Activated T-helper 9 cell treated with anti-CD3 and anti-CD28 coated beads, Interleukin-2, amount 50 U/mL, for 16 hours (primary cell): ENCODE data around the gene COLEC11.
"Not testable (repeated sequence)": the region's sequence is repeated elsewhere in the genome, so short reads cannot be mapped to it uniquely, and the experiment has no call there.

Experiments used
- DNase-seq: peaks from one replicate; pipeline ENCODE4 v3.0.0-alpha.2; 2020; ENCODE audit warnings: low read depth

The COLEC11 gene

GRCh38 chr2:3594493-3595281, at the start of gene COLEC11:
TSS of gene COLEC11 (plus strand) at chr2:3595112. CDS start at chr2:3604341, 9,229 bp downstream.
- no peak for DNase-seq

- no peak for DNase-seq
Measured at GRCh38 chr2:3545788-3546478, 49.0 kb upstream of the COLEC11 start.

GRCh38 chr2:3547915-3548314, 47.0 kb upstream of the COLEC11 start:
- no peak for DNase-seq

GRCh38 chr2:3553946-3554345, 41.0 kb upstream of the COLEC11 start:
- DNase-seq: no peak

GRCh38 chr2:3557639-3558204, 37.2 kb upstream of the COLEC11 start:
- DNase-seq: no peak

- DNase-seq: peak; percentile 98
Measured at GRCh38 chr2:3558205-3559014, 36.5 kb upstream of the COLEC11 start, which contains the start of gene RNASEH1. TSS of gene RNASEH1 (minus strand) at chr2:3558333. CDS start at chr2:3558260, 73 bp downstream.

GRCh38 chr2:3563521-3563976, 31.4 kb upstream of the COLEC11 start:
- DNase-seq: no peak

GRCh38 chr2:3565117-3565516, 29.8 kb upstream of the COLEC11 start:
- DNase-seq: no peak

- DNase-seq: no peak
Measured at GRCh38 chr2:3566806-3567205, 28.1 kb upstream of the COLEC11 start.

GRCh38 chr2:3569656-3570055, 25.3 kb upstream of the COLEC11 start:
- not testable (repeated sequence) for DNase-seq

- DNase-seq: no peak
Measured at GRCh38 chr2:3571284-3571683, 23.6 kb upstream of the COLEC11 start.

- no peak for DNase-seq
Measured at GRCh38 chr2:3572620-3573019, 22.3 kb upstream of the COLEC11 start.

GRCh38 chr2:3574155-3574554, 20.8 kb upstream of the COLEC11 start:
- no peak for DNase-seq

GRCh38 chr2:3575534-3576262, 19.2 kb upstream of the COLEC11 start:
- no peak for DNase-seq

GRCh38 chr2:3576263-3576630, 18.7 kb upstream of the COLEC11 start:
- not testable (repeated sequence) for DNase-seq

- no peak for DNase-seq
Measured at GRCh38 chr2:3578987-3579386, 15.9 kb upstream of the COLEC11 start.

GRCh38 chr2:3580449-3580848, 14.5 kb upstream of the COLEC11 start:
- DNase-seq: no peak

- no peak for DNase-seq
Measured at GRCh38 chr2:3581367-3582262, 13.3 kb upstream of the COLEC11 start.

- no peak for DNase-seq
Measured at GRCh38 chr2:3584076-3584475, 10.8 kb upstream of the COLEC11 start.

GRCh38 chr2:3584608-3585260, 10.2 kb upstream of the COLEC11 start:
- no peak for DNase-seq
